ENCODE data around the gene POU2F1.

DNA sequence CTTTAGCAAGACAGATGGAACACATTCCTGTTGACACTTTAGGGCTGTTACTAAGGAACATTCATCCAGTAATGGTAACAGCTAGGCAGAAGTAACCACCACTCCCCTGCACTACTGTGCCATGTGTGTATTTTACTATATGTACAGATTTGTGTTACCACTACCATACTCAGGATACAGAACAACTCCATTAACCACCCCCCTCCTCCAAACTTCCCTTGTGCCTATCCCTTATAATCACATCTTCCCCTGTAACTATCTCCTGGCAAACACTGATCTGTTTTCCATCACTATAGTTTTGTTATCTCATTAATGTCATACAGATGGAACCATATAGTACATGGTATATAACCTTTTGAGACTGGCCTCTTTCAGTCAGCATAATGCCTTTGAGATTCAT is 3.9 kb upstream of the POU2F1 start:
- TF ChIP-seq, protein P1, sequence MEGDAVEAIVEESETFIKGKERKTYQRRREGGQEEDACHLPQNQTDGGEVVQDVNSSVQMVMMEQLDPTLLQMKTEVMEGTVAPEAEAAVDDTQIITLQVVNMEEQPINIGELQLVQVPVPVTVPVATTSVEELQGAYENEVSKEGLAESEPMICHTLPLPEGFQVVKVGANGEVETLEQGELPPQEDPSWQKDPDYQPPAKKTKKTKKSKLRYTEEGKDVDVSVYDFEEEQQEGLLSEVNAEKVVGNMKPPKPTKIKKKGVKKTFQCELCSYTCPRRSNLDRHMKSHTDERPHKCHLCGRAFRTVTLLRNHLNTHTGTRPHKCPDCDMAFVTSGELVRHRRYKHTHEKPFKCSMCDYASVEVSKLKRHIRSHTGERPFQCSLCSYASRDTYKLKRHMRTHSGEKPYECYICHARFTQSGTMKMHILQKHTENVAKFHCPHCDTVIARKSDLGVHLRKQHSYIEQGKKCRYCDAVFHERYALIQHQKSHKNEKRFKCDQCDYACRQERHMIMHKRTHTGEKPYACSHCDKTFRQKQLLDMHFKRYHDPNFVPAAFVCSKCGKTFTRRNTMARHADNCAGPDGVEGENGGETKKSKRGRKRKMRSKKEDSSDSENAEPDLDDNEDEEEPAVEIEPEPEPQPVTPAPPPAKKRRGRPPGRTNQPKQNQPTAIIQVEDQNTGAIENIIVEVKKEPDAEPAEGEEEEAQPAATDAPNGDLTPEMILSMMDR (IDR thresholded peaks at IDR 0.05), result no peak
- TF ChIP-seq POLR2A (IDR thresholded peaks at IDR 0.05), result no peak

All from Peyer's patch (tissue), 4 donors.